Thyroid gland (tissue), 4 donors: ENCODE measurements around the gene ERVW-1.

Experiments used
- POLR2A ChIP-seq, 2 donors: fragments of 450-650 bp; IDR thresholded peaks; one replicate each; pipeline ENCODE4 v1.6.1; 2017; ENCODE audit warnings: antibody characterized with exemption in 2 of 2, mild to moderate bottlenecking in 2 of 2, moderate library complexity in 1 of 2
- TF ChIP-seq, protein P1 (sequence below), 6 experiments: fragments of 200-600 bp in 3 of 6; fragments of 450-650 bp in 3 of 6; sonication (generic) in 3 of 6; IDR thresholded peaks; one replicate each; pipeline ENCODE4 v1.5.1; 2016 to 2019; ENCODE audit warnings: antibody characterized with exemption in 6 of 6, mild to moderate bottlenecking in 2 of 6, inconsistent platforms in 1 of 6, moderate library complexity in 1 of 6

- TF ChIP-seq, protein P1, sequence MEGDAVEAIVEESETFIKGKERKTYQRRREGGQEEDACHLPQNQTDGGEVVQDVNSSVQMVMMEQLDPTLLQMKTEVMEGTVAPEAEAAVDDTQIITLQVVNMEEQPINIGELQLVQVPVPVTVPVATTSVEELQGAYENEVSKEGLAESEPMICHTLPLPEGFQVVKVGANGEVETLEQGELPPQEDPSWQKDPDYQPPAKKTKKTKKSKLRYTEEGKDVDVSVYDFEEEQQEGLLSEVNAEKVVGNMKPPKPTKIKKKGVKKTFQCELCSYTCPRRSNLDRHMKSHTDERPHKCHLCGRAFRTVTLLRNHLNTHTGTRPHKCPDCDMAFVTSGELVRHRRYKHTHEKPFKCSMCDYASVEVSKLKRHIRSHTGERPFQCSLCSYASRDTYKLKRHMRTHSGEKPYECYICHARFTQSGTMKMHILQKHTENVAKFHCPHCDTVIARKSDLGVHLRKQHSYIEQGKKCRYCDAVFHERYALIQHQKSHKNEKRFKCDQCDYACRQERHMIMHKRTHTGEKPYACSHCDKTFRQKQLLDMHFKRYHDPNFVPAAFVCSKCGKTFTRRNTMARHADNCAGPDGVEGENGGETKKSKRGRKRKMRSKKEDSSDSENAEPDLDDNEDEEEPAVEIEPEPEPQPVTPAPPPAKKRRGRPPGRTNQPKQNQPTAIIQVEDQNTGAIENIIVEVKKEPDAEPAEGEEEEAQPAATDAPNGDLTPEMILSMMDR (IDR thresholded peaks at IDR 0.05), result no peak
- no peak for TF ChIP-seq POLR2A (IDR thresholded peaks at IDR 0.05)
Measured at GRCh38 chr7:92427193-92427592, 50.6 kb downstream of the ERVW-1 start.
